ENCODE results near the gene EMSY. TPM values are rescaled to one million over a fixed set of nuclear protein-coding genes. Genes with fewer than 3 reads are reported as not detected.
"Not testable (repeated sequence)": the region's sequence is repeated elsewhere in the genome, so short reads cannot be mapped to it uniquely, and the experiment has no call there.

The EMSY gene
- total RNA-seq, 4 donors from 2014 or later = 12.8 to 59.3 (median 20.6) TPM

- ATAC-seq (ENCODE audit: low FRiP score) (no peak), DNase-seq (ENCODE audit: low spot score) (no peak)
- TF ChIP-seq CTCF (IDR thresholded peaks at IDR 0.05) = no peak
Measured at GRCh38 chr11:76561245-76561644, 116.4 kb downstream of the EMSY start.

- no peak for TF ChIP-seq CTCF (IDR thresholded peaks at IDR 0.05)
- no peak for ATAC-seq (ENCODE audit: low FRiP score)
- DNase-seq (ENCODE audit: low spot score) = no peak
Measured at GRCh38 chr11:76562541-76562940, 117.7 kb downstream of the EMSY start.

- no peak for TF ChIP-seq CTCF (IDR thresholded peaks at IDR 0.05)
- DNase-seq (ENCODE audit: low spot score) = no peak
- ATAC-seq (ENCODE audit: low FRiP score) = no peak
Measured at GRCh38 chr11:76564364-76564763, 119.5 kb downstream of the EMSY start.

- TF ChIP-seq CTCF (IDR thresholded peaks at IDR 0.05) = no peak
Measured at GRCh38 chr11:76566811-76567210, 122.0 kb downstream of the EMSY start.

GRCh38 chr11:76567261-76567660 is 122.4 kb downstream of the EMSY start:
- ATAC-seq (ENCODE audit: low FRiP score) (no peak), DNase-seq (ENCODE audit: low spot score) (no peak)
- no peak for TF ChIP-seq CTCF (IDR thresholded peaks at IDR 0.05)

More at GRCh38 chr11:76566811-76567210, 122.0 kb downstream of the EMSY start:
- DNase-seq (ENCODE audit: low spot score) (no peak), ATAC-seq (ENCODE audit: low FRiP score) (no peak)

GRCh38 chr11:76568139-76568538 is 123.3 kb downstream of the EMSY start:
- no peak for TF ChIP-seq CTCF (IDR thresholded peaks at IDR 0.05)

GRCh38 chr11:76568621-76569020 is 123.8 kb downstream of the EMSY start:
- ATAC-seq (ENCODE audit: low FRiP score) (no peak), DNase-seq (ENCODE audit: low spot score) (no peak)
- no peak for TF ChIP-seq CTCF (IDR thresholded peaks at IDR 0.05)

More at GRCh38 chr11:76568139-76568538, 123.3 kb downstream of the EMSY start:
- ATAC-seq (ENCODE audit: low FRiP score) (no peak), DNase-seq (ENCODE audit: low spot score) (no peak)

GRCh38 chr11:76572181-76572875 is 127.5 kb downstream of the EMSY start:
- ATAC-seq (ENCODE audit: low FRiP score); DNase-seq (ENCODE audit: low spot score): not testable (repeated sequence)
